Fibroblast of pulmonary artery (primary cell): ENCODE data around the gene C14orf119.
"Not testable (repeated sequence)": the region's sequence is repeated elsewhere in the genome, so short reads cannot be mapped to it uniquely, and the experiment has no call there.

Experiments
- DNase-seq: peaks from one replicate; pipeline ENCODE4 v3.0.0-alpha.2; 2010; ENCODE audit warnings: low read depth
- H3K4me3 ChIP-seq: replicated peaks from 2 replicates; pipeline ENCODE4 v1.5.1; 2011; ENCODE audit warnings: low read depth, mild to moderate bottlenecking, control low read depth, low read length, moderate library complexity
- TF ChIP-seq, protein P1 (sequence below): IDR thresholded peaks from 2 replicates; pipeline ENCODE4 v1.5.1; 2011; ENCODE audit warnings: mild to moderate bottlenecking, control low read depth, low read length, inconsistent platforms; ENCODE audit errors: missing control alignments

The C14orf119 gene

DNA sequence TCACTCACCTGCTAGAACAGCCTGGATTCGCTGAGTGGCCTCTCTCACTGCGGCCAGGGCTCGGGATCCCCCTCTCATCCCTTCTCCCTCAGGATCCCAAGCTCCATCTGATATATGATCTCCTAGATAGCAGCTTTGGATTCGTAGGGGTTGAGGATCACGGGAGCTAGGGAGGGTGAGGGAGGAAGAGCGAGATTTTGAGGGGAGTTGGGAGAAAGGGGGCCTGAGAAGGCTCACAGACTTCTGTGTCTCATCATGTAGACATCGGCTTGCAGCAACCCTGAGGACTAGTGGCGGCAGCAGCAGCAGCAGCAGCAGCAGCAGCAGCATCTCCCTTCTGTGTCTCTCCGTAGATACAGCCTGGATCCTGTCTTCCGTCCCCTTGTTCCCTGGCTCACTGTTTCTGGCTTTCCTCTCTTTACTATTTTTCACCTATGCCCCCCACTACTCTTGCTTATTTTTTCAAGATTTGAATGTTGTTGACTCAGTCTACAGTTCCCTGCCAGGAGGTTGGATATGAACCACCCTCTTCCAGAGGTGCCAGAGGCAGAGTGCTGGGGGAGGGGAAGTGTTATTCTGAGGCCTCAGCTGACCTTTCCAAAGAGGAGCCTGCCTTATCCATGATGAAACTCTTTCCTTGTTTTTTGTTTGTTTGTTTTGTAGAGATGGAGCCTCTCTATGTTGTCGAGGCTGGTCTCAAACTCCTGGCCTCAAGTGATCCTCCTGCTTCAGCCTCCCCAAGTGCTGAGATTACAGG lies 9.5 kb downstream of the C14orf119 start, which contains the start of gene CIROP:
TSS of gene CIROP (minus strand) at position 399 of the 757 bp plus-strand sequence. CDS start at position 330, 69 bp downstream.
- H3K4me3 ChIP-seq, result no peak within 1 kb of the TSS
- no peak for DNase-seq
- TF ChIP-seq, protein P1, sequence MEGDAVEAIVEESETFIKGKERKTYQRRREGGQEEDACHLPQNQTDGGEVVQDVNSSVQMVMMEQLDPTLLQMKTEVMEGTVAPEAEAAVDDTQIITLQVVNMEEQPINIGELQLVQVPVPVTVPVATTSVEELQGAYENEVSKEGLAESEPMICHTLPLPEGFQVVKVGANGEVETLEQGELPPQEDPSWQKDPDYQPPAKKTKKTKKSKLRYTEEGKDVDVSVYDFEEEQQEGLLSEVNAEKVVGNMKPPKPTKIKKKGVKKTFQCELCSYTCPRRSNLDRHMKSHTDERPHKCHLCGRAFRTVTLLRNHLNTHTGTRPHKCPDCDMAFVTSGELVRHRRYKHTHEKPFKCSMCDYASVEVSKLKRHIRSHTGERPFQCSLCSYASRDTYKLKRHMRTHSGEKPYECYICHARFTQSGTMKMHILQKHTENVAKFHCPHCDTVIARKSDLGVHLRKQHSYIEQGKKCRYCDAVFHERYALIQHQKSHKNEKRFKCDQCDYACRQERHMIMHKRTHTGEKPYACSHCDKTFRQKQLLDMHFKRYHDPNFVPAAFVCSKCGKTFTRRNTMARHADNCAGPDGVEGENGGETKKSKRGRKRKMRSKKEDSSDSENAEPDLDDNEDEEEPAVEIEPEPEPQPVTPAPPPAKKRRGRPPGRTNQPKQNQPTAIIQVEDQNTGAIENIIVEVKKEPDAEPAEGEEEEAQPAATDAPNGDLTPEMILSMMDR, result no peak

DNA sequence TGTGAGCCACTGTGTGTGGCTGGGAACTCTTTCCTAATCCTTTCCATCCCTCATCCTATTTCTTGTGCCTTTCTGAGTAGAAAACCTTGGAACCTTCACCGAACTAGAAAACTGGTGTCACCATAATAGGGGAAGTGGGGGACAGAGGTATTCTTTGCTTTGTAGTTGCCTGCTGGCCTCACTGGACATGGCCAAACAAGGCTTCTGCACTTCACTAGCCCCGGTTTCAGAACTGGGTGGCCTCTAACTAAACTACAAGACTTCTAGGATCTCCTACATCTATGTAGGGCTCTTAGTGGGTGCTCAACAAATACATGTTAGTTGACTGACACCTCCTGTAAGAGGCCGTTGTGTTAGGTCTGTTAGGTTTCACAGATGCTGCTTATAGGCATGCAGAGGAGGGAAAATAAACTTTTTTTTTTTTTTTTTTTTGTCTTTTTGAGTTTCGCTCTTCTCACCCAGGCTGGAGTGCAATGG lies 10.1 kb downstream of the C14orf119 start:
- H3K4me3 ChIP-seq, result no peak overlapping the region
- DNase-seq, result no peak
- TF ChIP-seq, protein P1, result no peak

DNA sequence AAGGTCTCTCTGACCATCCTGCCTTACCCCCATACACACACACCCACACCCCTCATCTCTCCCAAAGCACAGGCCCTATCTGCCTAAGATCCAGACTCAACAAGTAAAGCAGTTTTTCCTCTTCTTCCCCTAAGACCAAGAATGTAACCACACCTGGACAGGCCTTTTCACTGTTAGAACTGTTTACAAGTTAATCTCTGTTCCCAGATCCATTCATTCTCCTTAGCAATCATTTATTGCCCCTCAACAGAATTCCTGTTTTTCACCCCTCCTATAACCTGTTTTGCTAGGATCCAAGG lies 11.4 kb downstream of the C14orf119 start:
- TF ChIP-seq, protein P1, result no peak
- no peak overlapping the region for H3K4me3 ChIP-seq
- DNase-seq, result no peak

DNA sequence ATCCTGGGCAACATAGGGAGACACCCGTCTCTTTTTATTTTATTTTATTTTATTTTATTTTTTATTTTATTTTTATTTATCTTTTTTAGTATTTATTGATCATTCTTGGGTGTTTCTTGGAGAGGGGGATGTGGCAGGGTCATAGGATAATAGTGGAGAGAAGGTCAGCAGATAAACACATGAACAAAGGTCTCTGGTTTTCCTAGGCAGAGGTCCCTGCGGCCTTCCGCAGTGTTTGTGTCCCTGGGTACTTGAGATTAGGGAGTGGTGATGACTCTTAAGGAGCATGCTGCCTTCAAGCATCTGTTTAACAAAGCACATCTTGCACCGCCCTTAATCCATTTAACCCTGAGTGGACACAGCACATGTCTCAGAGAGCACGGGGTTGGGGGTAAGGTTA lies 12.3 kb downstream of the C14orf119 start:
- not testable (repeated sequence) for DNase-seq

DNA sequence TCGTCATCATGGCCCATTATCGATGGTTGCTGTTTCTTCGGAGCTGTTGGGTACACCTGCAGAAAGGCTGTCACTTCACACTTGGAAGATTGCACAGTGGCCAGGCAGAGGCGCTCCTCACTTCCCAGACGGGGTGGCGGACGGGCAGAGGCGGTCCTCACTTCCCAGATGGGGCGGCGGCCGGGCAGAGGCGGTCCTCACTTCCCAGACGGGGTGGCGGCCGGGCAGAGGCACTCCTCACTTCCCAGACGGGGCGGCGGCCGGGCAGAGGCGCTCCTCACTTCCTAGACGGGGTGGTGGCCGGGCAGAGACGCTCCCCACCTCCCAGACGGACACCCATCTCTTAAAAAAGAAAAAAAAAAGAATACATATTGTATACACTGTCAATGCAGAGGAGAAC lies 12.9 kb downstream of the C14orf119 start:
- H3K4me3 ChIP-seq, DNase-seq: not testable (repeated sequence)

More for the DNA sequence above, 12.3 kb downstream of the C14orf119 start:
- H3K4me3 ChIP-seq, result not testable (repeated sequence)

DNA sequence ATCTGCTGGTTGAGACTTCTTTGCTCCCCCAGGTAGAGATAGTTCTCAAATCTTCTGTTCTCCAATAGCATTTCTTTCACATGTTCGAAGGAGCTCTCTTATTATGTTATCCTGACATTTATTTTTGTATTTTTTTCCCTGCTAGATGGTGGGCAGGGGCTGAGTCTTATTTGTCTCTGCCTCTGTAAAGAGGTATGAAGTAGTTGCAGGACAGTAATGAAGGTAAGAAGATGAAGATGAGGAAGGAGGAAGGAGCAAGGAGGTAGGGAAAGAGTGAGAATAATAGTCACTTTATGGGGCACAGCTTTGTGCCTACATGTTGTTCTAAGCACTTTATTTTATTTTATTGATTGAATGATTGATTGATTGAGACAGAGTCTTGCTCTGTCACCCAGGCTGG lies 14.5 kb downstream of the C14orf119 start:
- H3K4me3 ChIP-seq, result no peak overlapping the region
- TF ChIP-seq, protein P1, result no peak
- DNase-seq, result no peak

DNA sequence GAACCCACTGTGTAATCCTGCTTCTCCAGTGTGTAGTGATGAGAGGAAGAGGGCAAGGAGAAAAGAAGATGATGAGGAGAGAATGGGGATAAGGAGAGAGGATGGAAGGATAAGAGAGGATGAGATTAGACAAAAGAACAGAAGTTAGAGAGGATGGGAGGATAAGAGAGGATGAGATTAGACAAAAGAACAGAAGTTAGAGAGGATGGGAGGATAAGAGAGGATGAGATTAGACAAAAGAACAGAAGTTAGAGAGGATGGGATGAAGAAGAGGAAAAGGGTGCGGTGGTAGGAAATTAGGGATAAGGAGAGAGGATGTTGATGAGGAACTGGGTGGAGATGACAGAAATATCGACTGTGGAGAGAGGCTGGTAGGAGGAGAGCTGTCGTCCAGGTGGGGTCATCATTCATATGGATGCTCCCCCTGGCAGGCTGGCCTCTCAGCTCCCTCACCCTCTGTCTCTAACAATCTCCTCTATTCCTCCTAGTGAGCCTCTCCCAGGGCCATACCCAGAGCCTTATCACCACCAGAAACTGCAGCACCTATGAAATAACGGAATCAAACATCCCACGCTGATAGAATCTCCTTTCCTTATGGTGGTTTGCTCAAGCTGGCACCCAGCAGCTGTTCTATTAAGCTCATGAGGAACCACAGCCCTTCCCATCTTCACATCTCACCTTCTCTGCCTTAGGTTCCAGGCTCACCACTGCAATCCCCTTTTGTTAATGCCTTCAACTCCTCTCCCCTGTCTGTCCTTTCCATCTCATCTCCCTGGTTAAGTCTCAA lies 15.5 kb downstream of the C14orf119 start:
- no peak for DNase-seq
- no peak overlapping the region for H3K4me3 ChIP-seq
- TF ChIP-seq, protein P1, result no peak
